ENCODE measurements around the gene PRSS23.
"Not testable (repeated sequence)": the region's sequence is repeated elsewhere in the genome, so short reads cannot be mapped to it uniquely, and the experiment has no call there.

The PRSS23 gene, protein sequence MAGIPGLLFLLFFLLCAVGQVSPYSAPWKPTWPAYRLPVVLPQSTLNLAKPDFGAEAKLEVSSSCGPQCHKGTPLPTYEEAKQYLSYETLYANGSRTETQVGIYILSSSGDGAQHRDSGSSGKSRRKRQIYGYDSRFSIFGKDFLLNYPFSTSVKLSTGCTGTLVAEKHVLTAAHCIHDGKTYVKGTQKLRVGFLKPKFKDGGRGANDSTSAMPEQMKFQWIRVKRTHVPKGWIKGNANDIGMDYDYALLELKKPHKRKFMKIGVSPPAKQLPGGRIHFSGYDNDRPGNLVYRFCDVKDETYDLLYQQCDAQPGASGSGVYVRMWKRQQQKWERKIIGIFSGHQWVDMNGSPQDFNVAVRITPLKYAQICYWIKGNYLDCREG

DNA sequence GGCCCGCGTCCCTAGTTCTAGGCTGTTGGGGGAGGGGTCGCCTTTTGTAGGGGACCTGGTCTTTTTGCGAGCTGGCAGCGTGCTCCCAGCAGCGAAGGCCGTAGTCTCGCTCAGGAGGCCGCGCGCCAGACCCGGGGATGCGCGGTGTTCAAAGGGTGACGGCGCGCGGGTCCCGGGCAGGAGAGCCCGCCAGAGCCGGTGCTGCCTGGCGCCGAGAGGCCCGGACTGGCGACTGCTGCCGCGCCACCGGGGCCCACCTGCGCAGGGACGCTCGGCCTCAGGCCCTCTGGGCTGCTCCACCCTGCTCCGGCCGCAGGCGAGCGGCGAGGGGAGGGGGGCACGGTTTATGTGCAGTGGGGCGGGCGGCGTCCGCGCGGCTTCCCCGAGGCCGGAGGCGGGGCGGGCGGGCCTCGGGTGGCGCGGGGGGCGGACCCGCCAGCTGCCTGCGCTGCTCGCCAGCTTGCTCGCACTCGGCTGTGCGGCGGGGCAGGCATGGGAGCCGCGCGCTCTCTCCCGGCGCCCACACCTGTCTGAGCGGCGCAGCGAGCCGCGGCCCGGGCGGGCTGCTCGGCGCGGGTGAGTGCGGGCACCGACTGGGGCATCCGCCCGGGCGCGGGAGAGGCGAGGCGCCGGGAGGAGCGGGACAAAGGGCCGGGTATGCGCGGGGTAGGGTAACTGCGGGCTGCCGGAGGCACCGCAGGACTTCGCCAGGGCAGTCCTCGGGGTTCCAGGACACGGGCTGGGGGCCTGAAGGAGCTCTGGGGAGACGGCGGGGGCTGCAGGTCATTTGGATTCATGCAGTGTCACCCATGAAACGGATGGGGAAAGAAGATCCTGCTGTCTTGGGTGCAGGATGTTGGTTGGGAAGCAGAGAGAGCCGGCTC lies at the start of gene PRSS23:
TSS of gene PRSS23 (plus strand) at position 467 of the 884 bp plus-strand sequence. CDS start 7,102 bp downstream, outside the sequence.
- DNase-seq (ENCODE audit: low read depth in 1 of 2, low spot score in 1 of 2): no peak

DNA sequence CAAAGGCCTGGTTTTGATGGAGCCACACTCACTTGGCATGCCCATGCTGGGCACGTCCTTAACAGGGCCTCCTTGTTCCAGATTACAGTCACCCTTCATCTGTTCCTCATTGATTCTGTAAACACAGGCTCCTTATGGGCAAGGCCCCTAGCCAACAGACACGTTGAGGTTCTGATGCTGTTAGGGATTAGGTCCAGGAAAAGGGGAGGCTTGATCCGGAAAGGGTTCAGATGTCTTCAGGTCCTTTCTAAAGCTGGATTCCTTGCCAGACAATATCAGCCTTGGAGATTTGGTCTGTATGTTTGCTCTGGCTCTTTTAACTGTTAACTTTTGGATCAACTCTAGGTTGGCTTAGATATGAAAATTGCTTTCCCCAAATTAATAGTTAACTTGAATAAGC lies 46.9 kb upstream of the PRSS23 start:
- no peak for DNase-seq (ENCODE audit: low read depth in 1 of 2, low spot score in 1 of 2)

DNA sequence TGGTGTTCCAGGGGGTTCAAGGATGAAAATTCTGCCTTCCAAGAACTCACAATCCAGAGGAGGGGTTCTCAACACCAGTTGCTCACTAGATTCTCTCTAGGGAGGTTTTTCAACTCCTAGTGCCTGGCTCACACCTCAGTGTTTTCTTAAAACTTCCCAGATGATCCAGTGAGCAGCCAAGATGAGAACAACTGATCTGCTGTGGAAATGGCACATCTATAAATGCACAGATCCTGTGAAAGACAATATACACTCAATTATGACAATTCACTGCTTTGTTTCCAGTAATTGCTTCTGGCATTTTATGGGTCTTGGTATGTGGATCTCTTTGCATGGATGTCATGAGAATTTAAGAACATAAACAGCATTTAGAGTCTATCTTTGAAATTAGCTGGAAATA lies 45.2 kb upstream of the PRSS23 start:
- no peak for DNase-seq (ENCODE audit: low read depth in 1 of 2, low spot score in 1 of 2)

DNA sequence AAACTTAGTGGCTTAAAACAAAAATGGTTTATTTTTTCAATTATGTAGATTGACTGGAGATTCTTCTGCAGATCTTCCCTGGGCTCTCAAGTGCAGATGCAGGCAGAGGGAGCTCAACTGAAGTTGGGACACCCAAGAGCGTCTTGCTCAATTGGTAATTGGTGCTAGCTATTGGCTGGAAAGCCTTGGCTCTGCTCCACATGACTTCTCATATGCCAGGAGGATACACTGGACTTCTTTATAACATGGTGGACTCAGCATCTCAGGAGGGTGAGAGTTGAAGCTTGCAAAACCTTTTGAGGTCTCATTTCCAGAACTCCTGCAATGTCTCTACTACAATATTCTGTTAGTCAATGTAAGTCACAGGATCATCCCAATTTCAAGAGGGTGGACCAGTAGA lies 42.2 kb upstream of the PRSS23 start:
- no peak for DNase-seq (ENCODE audit: low read depth in 1 of 2, low spot score in 1 of 2)

DNA sequence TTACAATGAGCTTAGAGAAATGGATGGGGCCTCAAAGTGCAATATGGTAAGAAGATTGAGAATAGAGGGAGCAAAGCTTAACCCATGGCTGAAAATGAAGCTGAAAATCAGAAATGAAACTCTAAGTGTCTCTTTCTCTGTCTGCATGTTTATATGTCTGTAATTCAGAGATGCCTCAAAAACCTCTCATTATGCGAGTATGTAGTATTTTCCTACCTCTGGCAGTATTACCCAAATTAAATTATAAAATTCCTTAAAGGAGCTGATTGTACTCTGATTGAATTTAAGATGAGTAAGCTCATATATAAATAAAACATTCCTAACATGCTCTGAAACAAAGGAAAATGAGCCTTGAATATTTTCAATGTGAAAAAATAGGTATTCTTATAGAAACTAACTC lies 39.8 kb upstream of the PRSS23 start:
- DNase-seq (ENCODE audit: low read depth in 1 of 2, low spot score in 1 of 2): no peak

DNA sequence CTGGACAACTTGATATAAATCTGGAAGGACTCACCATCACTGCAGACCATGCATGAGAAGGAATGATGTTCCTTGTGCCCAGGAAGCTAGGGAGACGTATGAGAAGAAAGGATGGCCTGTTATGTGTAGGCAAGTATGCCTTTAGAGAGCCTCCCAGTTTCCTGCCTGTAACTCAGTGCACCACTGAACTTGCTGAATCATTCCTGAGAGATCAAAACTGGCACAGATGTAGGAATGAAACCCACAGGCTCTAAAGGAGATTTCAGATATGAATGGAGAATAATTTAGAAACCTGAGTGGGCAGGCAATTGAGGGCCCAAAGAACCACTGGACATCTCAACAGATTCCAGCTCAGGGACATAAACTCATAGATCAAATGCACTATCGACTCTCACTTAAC lies 38.4 kb upstream of the PRSS23 start:
- no peak for DNase-seq (ENCODE audit: low read depth in 1 of 2, low spot score in 1 of 2)

DNA sequence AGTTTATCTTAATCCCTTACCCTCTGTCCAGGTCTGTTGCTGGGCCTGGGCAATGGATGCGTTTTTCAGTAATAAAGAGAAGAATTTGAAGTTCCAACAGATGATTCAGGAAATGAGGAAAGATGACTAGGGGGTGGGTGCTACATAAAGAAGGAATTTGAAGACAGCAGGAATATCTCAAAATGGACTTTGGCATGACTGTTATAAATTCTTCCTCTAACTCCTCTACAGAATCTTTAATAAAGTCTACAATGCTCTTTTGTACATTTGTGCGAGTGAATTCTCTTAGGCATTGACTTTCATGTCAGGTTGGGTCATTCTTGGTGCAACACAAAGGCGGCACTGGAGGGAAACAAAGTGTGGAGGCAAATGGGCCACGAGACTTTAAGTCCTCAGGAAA lies 35.1 kb upstream of the PRSS23 start:
- DNase-seq (ENCODE audit: low read depth in 1 of 2, low spot score in 1 of 2): no peak

DNA sequence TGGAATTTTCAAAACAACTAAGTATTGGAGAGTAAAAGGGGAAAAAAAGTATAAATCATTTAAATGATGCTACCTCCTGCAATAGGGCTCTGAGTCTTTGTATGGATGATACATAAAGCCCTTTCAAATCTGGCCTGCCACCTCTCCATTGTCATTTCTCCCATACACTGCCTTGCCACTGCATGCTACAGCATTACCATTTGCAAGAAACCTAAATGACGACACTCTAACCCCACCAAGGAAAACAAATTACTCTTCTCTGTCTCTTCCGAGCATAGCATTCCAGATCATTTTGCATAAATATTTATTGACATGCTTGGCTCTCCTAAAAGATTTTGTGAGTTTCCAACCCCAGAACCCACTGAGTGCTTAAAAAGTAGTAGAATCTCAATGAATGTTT lies 34.5 kb upstream of the PRSS23 start:
- no peak for DNase-seq (ENCODE audit: low read depth in 1 of 2, low spot score in 1 of 2)

DNA sequence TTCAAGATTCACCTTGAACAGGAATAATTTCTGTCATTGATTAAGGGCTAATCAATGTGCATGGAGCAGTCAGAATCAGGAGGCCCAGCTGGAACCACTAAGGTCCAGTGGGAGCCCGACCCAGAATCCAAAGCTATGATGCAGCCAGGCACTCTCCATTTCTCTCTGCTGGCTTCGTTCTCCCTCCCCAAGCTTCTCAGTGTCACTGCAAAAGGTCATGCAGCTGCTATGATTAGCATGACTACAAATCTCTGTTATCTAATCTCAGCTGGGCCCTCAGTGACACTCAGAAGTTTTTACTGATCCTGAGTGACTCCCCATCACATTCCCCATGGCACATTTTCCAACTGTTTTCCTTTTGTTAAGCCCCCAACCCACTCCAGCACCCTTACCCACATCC lies 31.1 kb upstream of the PRSS23 start:
- DNase-seq (ENCODE audit: low read depth in 1 of 2, low spot score in 1 of 2): no peak

DNA sequence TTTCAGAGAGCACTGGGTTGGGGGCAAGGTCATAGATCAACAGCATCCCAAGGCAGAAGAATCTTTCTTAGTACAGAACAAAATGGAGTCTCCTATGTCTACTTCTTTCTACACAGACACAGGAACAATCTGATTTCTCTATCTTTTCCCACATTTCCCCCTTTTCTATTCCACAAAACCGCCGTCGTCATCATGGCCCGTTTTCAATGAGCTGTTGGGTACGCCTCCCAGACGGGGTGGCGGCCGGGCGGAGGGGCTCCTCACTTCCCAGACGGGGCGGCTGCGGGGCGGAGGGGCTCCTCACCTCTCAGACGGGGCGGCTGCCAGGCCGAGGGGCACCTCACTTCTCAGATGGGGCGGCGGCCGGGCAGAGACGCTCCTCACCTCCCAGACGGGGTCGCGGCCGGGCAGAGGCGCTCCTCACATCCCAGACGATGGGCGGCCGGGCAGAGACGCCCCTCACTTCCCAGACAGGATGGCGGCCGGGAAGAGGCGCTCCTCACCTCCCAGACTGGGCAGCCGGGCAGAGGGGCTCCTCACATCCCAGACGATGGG lies 29.8 kb upstream of the PRSS23 start:
- DNase-seq (ENCODE audit: low read depth in 1 of 2, low spot score in 1 of 2): not testable (repeated sequence)

DNA sequence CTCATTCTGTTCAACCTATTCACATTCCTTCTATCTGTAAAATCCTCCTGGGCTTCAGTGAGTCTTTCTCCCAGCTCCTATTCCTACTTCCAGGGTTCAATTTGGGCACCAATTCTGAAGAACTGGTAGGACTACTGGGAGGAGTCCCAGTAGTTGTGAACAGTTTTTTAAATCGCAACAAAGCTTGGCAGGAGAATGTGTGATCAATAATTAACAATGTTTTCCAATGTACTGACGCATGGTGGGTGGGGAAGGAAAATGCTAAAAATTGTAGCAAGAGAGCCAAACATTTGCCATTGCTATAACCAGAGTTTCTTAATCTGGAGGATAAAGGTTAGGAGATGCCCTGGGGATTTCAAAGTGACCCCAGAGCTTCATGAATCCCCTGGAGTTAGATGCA lies 27.3 kb upstream of the PRSS23 start:
- DNase-seq (ENCODE audit: low read depth in 1 of 2, low spot score in 1 of 2): no peak

DNA sequence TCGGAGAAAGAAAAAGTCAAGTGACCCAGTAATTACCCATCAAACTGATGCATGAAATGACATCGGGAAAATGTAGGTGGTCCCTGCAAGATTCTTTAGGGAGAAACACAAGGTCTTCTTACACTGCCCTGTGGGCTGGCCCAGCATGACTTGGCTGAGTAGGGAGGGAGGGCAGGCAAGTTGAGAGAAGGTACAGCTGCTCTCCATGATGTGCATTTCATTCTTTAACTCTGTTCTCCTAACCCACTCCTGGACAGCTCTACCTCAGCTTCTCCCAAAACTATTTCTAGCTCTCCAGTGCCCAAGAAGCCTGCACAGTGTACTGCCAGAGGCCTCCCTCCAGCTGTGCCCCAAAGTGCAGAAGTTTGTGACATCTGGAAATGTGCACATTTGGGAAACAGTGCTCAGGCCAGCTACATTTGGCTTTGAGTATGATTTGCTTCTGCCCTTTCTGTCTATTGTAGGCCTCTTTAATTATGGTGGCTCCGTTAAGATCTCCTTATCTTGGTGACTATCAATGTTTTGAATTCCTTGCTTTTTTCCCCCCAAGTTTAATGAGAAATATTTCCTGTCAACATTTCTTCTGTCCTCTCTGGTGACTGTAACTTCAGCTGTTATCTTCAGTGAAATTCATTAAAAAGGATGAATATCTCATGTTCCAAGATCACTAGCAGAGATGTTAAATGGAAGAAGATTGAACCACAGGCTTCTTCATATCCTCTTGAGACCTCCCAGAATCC lies 26.7 kb upstream of the PRSS23 start:
- DNase-seq (ENCODE audit: low read depth in 1 of 2, low spot score in 1 of 2): no peak

DNA sequence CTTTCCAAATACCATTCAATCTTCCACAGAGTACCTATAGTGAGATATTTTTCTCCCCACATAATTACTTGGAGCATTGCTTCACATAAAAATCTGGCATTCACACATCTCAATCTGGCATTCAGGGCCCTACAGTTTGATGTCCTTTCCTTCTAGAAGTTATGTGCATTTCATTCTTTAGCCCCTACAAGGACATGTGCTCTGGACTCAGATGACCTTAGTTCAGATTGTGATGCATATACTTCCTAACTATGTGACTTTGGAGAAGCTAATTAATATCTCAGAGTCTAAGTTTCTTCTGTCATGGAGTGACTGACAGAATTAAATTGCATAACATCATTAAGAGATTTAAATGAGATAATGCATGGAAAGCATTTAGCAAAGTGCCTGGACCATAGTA lies 25.9 kb upstream of the PRSS23 start:
- no peak for DNase-seq (ENCODE audit: low read depth in 1 of 2, low spot score in 1 of 2)

DNA sequence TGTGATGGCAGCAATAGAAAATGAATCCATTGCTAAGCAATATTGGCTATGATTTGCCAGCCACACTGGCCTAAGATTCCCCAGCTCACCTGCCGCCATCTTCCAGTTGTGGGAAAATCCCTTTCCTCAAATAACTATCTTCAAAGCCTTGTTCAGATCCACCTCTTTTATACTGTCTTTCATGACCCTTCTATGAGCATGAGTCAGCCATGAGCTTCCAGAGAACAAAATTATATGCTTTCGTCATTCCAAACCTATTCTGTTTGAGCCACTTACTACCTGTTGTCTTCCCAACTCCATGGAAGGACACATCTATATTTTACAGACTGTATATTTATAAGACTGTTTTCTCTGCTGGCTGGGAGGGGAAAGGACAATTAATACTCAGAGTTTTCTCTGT lies 25.0 kb upstream of the PRSS23 start:
- no peak for DNase-seq (ENCODE audit: low read depth in 1 of 2, low spot score in 1 of 2)

DNA sequence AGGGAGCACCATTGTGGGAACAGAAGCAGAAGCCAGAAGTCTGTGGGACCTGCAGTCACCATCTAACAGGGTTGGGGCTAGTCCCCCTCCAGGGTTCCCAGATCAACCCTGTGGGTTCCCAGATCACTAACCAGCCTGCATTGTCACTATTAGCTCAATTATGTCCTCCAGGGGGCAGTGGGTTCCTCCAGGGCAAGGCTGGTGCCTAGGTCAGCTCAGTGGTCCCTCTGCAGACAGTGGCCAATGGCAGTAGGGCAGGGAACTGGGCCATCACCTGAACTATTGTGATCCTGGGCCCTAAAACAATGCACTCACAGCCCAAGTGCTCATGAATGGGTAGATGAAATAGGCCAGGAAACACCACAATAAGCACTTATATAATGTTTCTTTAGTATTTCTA lies 18.8 kb upstream of the PRSS23 start:
- no peak for DNase-seq (ENCODE audit: low read depth in 1 of 2, low spot score in 1 of 2)

DNA sequence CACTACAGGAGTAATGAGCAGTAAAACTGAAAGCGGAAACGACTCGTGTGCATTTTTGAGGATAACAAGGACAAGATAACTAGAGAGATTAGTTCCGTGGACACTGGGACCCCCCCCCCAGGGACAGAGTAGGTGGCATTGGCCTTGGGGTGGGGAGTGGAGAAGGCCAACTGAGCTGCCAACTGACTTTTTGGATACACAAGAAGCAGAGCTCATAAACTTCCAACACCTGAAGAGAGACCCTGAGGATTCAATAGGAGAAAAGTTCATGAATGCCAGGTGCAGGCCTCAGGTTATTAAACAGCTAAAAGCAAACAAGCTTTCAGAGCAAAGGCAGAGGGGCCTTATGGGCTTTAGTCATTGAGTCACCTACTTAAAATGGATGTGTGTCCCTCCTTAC lies 17.6 kb upstream of the PRSS23 start:
- DNase-seq (ENCODE audit: low read depth in 1 of 2, low spot score in 1 of 2): no peak

DNA sequence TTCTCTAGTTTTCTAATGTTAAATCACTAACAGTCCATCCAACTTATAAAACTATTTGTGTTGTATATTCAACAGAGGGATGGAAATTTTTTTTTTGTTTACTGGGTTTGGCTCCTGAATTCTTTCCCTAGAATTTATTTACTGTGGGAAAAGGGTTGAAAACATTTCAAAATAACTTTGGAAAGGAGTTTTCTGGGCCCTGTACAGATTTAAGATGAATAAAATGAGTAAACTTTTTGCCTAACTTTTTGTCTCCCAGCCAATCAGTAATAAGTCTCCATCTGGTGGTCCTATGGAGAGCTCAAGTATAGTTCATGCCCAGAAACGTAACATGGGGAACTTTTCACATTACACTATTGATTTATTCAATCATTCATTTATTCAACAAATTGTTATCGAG lies 16.7 kb upstream of the PRSS23 start:
- DNase-seq (ENCODE audit: low read depth in 1 of 2, low spot score in 1 of 2): no peak

DNA sequence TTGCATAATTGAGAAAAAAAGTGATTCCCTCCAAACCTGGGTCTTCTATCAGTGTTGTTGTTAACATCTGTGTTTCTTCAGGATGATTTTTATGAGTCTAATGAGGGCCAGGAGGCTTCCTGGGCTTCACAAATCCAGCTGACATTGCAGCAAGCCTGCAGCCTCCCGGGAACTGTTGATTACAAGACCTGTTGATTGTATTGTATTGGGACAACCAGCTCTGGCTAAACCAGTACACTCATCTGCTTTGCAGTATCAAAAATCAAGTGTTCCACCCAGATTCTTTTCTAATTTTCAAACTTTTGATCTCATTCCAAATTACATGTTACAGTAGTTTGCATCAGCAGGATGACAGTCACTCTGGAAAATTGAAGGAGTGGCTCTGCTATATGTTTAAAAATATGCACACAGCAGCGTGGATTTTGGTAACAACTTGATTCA lies 16.1 kb upstream of the PRSS23 start:
- no peak for DNase-seq (ENCODE audit: low read depth in 1 of 2, low spot score in 1 of 2)

DNA sequence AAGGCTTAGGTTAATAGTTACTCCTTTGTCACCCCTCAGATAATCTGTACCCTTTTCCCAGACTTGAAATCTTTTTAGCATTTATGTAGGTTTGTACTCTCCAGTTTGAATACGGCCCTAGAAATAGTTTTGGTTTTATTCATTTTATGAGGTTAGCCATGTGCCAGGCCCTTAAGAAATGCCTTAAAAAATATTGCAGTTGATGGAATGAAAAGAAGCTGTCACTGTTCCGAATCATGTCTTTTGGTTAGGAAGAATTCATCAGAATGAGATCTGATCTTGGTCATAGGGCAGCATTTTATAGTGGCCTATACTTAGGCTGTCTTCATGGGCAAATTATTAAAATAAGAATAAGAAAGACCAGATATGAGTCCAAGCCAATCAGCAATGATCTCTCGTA lies 14.8 kb upstream of the PRSS23 start:
- no peak for DNase-seq (ENCODE audit: low read depth in 1 of 2, low spot score in 1 of 2)

DNA sequence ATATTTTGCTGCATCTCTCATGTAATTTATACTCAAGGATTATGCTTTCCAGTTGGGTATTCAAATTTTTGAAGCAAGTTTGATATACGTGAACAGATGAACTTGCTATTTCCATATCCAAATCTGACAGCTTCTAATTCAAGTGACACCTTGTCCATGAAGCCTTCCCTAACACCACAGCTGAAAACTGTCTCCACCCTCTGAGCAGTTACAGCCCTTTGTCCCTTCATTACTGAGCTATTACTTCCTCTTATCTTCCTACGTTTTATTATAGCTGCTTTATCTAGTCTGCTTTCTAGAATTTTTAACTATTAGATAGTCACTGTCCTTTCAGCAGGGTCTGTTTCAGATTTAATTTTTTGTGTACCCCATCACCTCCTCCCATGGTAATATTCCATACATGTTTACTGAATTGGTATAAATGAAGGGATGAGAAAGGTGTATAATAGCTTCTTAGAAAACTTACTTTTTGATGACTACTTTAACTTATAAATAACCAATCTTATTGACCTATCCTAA lies 13.3 kb upstream of the PRSS23 start:
- DNase-seq (ENCODE audit: low read depth in 1 of 2, low spot score in 1 of 2): no peak

DNA sequence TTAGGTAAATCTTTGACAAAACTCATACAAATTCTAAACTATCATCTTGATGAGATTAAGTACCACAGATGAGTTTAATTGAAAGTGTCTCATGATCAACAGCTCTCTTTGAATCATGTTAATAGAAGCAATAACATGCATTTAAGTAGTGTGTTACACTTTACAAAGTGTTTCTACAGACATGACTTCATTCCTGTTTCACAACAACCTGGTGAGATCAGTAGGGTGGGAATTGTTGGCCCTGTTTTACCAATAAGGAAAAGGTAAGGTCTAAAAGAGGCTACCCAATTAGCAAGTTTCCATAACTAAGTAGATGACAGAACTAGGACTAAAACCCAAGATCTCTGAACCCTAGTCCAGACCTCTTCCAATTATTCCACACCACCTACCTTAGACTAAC lies 12.7 kb upstream of the PRSS23 start:
- DNase-seq (ENCODE audit: low read depth in 1 of 2, low spot score in 1 of 2): no peak

All from activated T-helper 1 cell treated with anti-CD3 and anti-CD28 coated beads, Interleukin-2, amount 50 U/mL, for 16 hours (primary cell).